ENCODE measurements around the gene SPACA9.

DNA sequence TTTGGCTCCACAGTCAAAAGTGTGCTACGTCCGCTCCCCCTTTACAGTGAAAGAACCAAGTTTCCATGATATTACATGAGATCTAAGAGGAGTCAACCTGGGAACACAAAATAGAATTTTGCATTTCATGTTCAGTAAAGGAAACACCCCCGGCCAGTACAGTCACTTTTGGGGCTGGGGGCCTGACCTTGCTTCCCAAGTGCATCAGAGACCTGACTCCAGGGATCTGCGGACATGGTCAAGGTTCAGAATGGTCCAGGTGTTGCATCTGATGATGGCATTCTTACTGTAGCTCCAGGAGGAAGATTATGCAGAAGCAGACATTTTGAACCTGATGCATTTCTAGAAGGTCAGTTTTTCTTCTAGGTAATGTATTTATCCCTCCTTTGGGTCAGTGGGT is 40.4 kb upstream of the SPACA9 start:
- no peak for TF ChIP-seq EZH2 (IDR thresholded peaks at IDR 0.05)
- no peak for TF ChIP-seq POLR2AphosphoS5 (IDR thresholded peaks at IDR 0.05; ENCODE audit: borderline replicate concordance, low read depth, low read length)
